ENCODE results near the gene LDLRAD2.

Gene LDLRAD2

DNA sequence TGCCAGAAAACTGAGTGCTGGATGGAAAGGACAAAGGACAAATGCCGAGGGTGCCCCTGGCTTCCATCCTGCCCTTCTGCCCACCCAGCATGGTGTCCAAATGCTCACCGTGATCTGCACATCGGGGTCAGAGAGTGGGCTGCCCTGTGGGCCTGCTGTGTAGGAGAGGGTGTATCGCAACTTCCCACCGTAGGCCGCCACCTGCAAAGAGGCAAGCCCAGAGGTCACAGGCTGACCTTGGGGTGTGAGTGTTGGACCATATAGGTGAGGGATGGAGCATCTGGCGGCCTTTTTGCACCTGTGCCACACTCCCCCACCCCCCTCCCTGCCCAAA is 53.5 kb downstream of the LDLRAD2 start:
- DNase-seq, result no peak

DNA sequence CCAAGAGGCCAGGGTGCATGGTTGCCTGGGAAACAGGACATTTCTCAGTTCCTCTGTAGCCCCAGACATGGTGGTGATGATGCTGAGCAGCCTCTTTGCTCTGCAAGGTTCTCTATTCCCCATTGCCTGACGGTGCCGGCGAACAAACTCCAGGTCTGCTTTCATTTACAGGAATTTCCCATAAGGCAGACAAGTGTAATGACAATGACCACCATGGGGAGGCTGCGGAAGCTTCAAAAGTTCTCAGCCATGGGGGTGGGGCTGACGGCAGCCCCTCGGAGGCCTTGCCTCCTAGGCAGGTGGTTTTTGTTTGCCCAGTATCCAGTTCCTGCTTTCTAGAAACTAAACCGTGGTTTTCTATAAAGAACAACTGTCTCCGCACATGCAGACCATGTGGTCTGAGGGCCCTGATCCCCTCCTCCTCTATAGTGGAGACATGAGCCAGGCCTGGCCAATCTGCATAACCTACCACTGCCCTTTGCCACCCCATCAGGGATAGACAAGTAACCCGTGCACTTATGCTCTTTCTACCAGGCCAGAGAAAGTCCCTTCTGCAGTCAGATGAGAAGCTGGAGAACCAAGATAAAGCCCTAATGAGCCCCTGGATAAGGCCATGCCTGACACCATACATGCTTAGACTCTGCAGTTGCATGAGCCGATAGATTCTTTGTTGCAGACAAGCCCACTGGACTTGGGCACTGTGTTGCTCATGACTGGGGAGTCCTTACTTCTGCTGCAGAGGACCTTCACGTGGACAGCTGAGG is 54.1 kb downstream of the LDLRAD2 start:
- DNase-seq, result no peak

GRCh38 chr1:21866707-21867043 is 54.6 kb downstream of the LDLRAD2 start:
- DNase-seq, result no peak

GRCh38 chr1:21867451-21867996 is 55.5 kb downstream of the LDLRAD2 start:
- DNase-seq, result no peak

DNA sequence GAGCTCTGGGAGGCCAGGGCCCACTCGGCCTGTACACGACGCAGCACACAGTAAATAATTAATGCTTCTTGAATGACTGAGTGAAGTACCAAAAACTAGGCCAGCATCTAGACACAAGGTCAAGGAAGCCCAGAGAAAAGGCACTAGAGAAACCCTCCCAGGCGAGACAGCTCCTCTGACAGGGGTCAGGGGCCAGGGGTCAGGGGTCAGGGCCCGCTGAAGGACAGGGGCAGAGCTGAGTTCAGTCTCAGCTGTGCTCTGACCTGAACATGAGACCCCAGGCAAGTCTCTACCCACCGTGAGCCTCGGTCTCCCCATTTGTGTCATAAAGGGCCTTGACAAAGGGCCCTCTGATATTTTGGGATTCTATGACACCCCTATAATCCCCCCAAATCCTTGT is 56.4 kb downstream of the LDLRAD2 start:
- no peak for DNase-seq

DNA sequence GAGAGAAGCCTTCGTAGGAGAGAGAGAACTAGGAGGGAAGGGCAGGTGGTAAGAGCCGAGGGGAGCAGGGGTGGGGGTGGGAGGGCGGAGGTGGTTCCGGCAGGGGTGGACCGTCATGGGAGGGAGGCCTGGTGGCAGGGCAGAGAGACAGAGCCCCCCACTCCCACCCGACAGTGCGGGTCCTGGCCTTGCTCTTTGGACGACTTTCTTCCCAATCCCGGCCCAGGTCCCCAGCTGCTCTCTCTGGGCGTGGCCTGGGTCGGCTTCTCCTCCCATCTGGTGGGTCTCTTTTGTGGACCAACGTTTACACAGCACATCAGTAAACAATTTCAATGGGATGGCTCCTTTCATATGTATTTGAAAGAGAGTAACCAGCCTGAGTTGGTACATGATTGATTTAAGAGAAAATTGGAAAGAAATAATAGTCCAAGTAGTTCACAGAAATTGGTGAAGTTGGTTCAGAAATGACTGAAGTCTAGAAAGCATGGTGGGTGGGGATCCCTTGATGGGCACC is 56.9 kb downstream of the LDLRAD2 start:
- DNase-seq, result no peak

- no peak for DNase-seq
These were observed 57.6 kb downstream of the LDLRAD2 start for GRCh38 chr1:21869620-21870121.

DNA sequence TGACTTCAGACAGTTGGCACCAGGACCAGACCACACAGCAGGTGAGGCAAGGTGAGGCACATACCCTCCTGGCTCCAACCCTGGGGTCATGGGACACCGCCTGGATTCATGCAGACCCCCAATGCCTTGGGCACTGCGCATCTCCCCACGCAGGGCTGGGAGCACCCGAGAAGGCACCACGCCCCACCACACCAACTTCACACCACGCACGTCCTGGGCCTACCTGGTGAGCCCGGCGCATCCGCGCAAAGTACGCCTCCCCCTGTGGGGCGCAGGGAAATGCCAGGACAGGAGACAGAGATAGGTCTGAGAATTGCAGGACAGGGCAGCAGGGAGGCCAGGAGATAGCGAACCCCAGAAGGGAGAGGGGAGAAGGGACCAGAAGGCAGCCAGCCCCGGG is 58.5 kb downstream of the LDLRAD2 start:
- no peak for DNase-seq

DNA sequence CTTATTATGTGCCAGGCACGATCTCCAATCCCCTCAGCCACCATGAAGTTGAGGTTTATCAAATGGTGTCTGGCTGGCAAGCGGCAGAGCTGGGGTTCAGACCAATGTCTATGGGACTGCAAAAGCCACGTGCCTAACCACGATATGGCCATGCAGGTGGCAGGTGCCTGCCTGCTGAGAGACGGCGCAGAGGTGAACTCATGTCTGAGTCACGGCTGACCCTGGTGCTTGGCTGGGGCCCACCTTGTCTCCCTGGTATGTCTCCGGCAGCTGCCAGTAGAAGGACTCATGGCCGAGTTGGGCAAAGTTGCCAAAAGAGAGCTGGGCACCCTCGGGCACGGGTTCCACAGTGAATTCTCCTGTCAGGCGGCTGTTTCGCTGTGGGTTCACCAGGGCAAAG is 59.9 kb downstream of the LDLRAD2 start:
- no peak for DNase-seq

GRCh38 chr1:21872445-21873079 is 60.5 kb downstream of the LDLRAD2 start:
- no peak for DNase-seq

GRCh38 chr1:21873174-21873573 is 61.1 kb downstream of the LDLRAD2 start:
- DNase-seq, result no peak

GRCh38 chr1:21873761-21874160 is 61.7 kb downstream of the LDLRAD2 start:
- DNase-seq, result no peak

DNA sequence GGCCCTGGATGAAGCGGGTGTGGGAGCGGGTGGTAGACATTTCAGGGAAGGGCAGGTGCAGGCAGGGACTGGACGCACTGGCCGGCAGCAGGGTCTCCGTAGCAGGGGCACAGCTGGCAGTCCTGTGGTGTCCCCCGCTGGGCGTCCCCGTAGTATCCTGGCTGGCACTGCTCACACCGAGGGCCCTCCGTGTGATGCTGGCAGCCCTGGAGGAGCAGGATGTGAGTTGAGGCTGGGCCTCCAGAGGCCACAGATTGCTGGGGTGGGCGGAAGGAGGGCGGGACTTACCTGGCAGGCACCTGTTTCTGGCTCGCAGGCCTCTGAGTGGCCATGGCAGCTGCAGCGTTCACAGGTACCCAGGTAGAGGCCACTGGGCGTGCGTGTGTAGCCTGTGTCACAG is 62.3 kb downstream of the LDLRAD2 start:
- DNase-seq, result no peak
